ENCODE data around the gene SLC17A8.

Gene SLC17A8

GRCh38 chr12:100371146-100371545, 14.3 kb downstream of the SLC17A8 start:
- DNase-seq (ENCODE audit: low spot score), result no peak

- DNase-seq (ENCODE audit: low spot score), result no peak
Measured at GRCh38 chr12:100372853-100373640, 16.2 kb downstream of the SLC17A8 start.

- no peak for DNase-seq (ENCODE audit: low spot score)
Measured at GRCh38 chr12:100375038-100375735, 18.3 kb downstream of the SLC17A8 start.

- no peak for DNase-seq (ENCODE audit: low spot score)
Measured at GRCh38 chr12:100376161-100376560, 19.3 kb downstream of the SLC17A8 start.

- no peak for DNase-seq (ENCODE audit: low spot score)
Measured at GRCh38 chr12:100381379-100381778, 24.5 kb downstream of the SLC17A8 start.

- no peak for DNase-seq (ENCODE audit: low spot score)
Measured at GRCh38 chr12:100382338-100382737, 25.5 kb downstream of the SLC17A8 start.

GRCh38 chr12:100383586-100384558, 27.0 kb downstream of the SLC17A8 start:
- no peak for DNase-seq (ENCODE audit: low spot score)

GRCh38 chr12:100384559-100384935, 27.7 kb downstream of the SLC17A8 start:
- no peak for DNase-seq (ENCODE audit: low spot score)

GRCh38 chr12:100388382-100388781, 31.5 kb downstream of the SLC17A8 start:
- no peak for DNase-seq (ENCODE audit: low spot score)

- DNase-seq (ENCODE audit: low spot score), result no peak
Measured at GRCh38 chr12:100391856-100392255, 35.0 kb downstream of the SLC17A8 start.

- DNase-seq (ENCODE audit: low spot score), result no peak
Measured at GRCh38 chr12:100393200-100393599, 36.3 kb downstream of the SLC17A8 start.

GRCh38 chr12:100395811-100396210, 38.9 kb downstream of the SLC17A8 start:
- no peak for DNase-seq (ENCODE audit: low spot score)

GRCh38 chr12:100398307-100398706, 41.4 kb downstream of the SLC17A8 start:
- DNase-seq (ENCODE audit: low spot score), result no peak

- DNase-seq (ENCODE audit: low spot score), result no peak
Measured at GRCh38 chr12:100399095-100399494, 42.2 kb downstream of the SLC17A8 start.

- DNase-seq (ENCODE audit: low spot score), result no peak
Measured at GRCh38 chr12:100401660-100402059, 44.8 kb downstream of the SLC17A8 start.

- DNase-seq (ENCODE audit: low spot score), result no peak
Measured at GRCh38 chr12:100402763-100403162, 45.9 kb downstream of the SLC17A8 start.

- DNase-seq (ENCODE audit: low spot score), result no peak
Measured at GRCh38 chr12:100403446-100403845, 46.6 kb downstream of the SLC17A8 start.

- DNase-seq (ENCODE audit: low spot score), result no peak
Measured at GRCh38 chr12:100404769-100405407, 48.0 kb downstream of the SLC17A8 start.

GRCh38 chr12:100413001-100413400, 56.1 kb downstream of the SLC17A8 start:
- no peak for DNase-seq (ENCODE audit: low spot score)

GRCh38 chr12:100414739-100415138, 57.9 kb downstream of the SLC17A8 start:
- DNase-seq (ENCODE audit: low spot score), result no peak

GRCh38 chr12:100422646-100423045, 65.8 kb downstream of the SLC17A8 start:
- no peak for DNase-seq (ENCODE audit: low spot score)

GRCh38 chr12:100426145-100426544, 69.3 kb downstream of the SLC17A8 start:
- DNase-seq (ENCODE audit: low spot score), result no peak
